Esophagus squamous epithelium (tissue), 4 donors: ENCODE results near the gene PKP3.

Source experiments
- POLR2A ChIP-seq, 4 donors: fragments of 450-650 bp; IDR thresholded peaks; one replicate each; pipeline ENCODE4 v1.6.1; 2017; ENCODE audit warnings: antibody characterized with exemption in 4 of 4, mild to moderate bottlenecking in 4 of 4, moderate library complexity in 3 of 4
- TF ChIP-seq, protein P1 (sequence below), 6 experiments: fragments of 450-650 bp in 4 of 6; fragments of 200-600 bp in 2 of 6; sonication (generic) in 2 of 6; IDR thresholded peaks; one replicate each; pipeline ENCODE4 v1.5.1; 2016 to 2019; ENCODE audit warnings: antibody characterized with exemption in 6 of 6, mild to moderate bottlenecking in 4 of 6, moderate library complexity in 4 of 6

DNA sequence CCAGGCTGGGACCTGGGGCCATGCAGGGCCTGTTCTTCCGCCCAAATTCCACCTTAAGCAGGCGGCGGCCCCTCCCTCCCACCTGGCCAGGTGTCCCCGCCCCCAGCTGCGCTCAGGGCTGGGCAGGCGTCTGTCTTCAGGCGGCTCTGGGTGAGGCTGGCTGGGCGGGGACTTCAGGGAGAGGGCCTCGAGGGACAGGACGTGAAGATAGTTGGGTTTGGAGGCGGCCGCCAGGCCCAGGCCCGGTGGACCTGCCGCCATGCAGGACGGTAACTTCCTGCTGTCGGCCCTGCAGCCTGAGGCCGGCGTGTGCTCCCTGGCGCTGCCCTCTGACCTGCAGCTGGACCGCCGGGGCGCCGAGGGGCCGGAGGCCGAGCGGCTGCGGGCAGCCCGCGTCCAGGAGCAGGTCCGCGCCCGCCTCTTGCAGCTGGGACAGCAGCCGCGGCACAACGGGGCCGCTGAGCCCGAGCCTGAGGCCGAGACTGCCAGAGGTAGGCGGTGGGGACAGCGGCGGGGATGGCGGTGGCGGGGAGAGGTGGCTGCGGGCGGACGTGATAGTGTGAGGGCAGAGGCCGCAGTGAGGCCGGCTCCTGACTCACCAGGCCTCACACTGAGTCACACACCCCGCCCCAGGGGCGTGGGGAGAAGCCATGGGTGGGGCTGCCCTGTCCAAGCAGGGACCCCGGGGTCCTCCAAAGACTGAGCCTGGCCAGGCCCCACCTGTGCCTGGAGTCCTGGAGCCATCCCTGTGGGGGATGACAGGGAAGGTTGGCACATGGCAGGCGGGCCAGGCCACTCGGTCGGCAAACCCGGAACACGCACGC, at the start of gene PKP3:
- TF ChIP-seq, protein P1, sequence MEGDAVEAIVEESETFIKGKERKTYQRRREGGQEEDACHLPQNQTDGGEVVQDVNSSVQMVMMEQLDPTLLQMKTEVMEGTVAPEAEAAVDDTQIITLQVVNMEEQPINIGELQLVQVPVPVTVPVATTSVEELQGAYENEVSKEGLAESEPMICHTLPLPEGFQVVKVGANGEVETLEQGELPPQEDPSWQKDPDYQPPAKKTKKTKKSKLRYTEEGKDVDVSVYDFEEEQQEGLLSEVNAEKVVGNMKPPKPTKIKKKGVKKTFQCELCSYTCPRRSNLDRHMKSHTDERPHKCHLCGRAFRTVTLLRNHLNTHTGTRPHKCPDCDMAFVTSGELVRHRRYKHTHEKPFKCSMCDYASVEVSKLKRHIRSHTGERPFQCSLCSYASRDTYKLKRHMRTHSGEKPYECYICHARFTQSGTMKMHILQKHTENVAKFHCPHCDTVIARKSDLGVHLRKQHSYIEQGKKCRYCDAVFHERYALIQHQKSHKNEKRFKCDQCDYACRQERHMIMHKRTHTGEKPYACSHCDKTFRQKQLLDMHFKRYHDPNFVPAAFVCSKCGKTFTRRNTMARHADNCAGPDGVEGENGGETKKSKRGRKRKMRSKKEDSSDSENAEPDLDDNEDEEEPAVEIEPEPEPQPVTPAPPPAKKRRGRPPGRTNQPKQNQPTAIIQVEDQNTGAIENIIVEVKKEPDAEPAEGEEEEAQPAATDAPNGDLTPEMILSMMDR (IDR thresholded peaks at IDR 0.05) = peak in 1 of 6 experiments; percentile 4
- TF ChIP-seq POLR2A (IDR thresholded peaks at IDR 0.05) = peak in 3 of 4 donors; percentile 16 to 77 (median 70)
